Measurements from ENCODE around the gene IZUMO1. TPM values are rescaled to one million over a fixed set of nuclear protein-coding genes. Genes with fewer than 3 reads are reported as not detected.

IZUMO1 gene
- total and polyA plus RNA-seq, 2 of the 13 experiments (the other 11 are each of a cell fraction or from before 2014, with no cell fraction given): 0.07 to 0.22 TPM

DNA sequence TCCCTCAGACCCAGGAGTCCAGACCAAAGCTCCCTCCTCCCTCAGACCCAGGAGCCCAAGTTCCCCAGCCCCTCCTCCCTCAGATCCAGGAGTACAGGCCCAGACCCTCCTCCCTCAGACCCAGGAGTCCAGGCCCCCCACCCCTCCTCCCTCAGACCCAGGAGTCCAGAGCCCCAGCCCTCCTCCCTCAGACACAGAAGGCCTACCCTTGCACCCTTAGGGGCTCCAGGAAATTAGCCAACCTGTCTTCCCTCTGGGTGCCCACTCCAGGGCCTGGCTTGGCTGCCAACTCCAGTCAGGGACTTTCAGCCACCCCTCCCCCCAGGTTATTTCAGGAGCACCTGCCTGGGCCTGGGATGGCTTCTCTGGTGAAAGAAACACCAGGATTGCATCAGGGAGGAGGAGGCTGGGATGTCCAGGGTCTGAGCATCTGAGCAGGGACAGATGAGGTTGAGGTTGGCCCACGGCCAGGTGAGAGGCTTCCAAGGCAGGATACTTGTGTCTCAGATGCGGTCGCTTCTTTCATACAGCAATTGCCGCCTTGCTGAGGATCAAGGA lies 8.5 kb upstream of the IZUMO1 start, which contains the start of gene FGF21 (continued):
- TF ChIP-seq, protein P1, sequence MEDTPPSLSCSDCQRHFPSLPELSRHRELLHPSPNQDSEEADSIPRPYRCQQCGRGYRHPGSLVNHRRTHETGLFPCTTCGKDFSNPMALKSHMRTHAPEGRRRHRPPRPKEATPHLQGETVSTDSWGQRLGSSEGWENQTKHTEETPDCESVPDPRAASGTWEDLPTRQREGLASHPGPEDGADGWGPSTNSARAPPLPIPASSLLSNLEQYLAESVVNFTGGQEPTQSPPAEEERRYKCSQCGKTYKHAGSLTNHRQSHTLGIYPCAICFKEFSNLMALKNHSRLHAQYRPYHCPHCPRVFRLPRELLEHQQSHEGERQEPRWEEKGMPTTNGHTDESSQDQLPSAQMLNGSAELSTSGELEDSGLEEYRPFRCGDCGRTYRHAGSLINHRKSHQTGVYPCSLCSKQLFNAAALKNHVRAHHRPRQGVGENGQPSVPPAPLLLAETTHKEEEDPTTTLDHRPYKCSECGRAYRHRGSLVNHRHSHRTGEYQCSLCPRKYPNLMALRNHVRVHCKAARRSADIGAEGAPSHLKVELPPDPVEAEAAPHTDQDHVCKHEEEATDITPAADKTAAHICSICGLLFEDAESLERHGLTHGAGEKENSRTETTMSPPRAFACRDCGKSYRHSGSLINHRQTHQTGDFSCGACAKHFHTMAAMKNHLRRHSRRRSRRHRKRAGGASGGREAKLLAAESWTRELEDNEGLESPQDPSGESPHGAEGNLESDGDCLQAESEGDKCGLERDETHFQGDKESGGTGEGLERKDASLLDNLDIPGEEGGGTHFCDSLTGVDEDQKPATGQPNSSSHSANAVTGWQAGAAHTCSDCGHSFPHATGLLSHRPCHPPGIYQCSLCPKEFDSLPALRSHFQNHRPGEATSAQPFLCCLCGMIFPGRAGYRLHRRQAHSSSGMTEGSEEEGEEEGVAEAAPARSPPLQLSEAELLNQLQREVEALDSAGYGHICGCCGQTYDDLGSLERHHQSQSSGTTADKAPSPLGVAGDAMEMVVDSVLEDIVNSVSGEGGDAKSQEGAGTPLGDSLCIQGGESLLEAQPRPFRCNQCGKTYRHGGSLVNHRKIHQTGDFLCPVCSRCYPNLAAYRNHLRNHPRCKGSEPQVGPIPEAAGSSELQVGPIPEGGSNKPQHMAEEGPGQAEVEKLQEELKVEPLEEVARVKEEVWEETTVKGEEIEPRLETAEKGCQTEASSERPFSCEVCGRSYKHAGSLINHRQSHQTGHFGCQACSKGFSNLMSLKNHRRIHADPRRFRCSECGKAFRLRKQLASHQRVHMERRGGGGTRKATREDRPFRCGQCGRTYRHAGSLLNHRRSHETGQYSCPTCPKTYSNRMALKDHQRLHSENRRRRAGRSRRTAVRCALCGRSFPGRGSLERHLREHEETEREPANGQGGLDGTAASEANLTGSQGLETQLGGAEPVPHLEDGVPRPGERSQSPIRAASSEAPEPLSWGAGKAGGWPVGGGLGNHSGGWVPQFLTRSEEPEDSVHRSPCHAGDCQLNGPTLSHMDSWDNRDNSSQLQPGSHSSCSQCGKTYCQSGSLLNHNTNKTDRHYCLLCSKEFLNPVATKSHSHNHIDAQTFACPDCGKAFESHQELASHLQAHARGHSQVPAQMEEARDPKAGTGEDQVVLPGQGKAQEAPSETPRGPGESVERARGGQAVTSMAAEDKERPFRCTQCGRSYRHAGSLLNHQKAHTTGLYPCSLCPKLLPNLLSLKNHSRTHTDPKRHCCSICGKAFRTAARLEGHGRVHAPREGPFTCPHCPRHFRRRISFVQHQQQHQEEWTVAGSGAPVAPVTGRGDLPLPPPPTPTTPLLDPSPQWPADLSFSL (CRISPR knock-in tag; IDR thresholded peaks at IDR 0.05): no peak
- TF ChIP-seq ZFY (CRISPR knock-in tag; IDR thresholded peaks at IDR 0.05) (peak; percentile 39; the same call in 1 of the 2 replicates), FIP1L1 (IDR thresholded peaks at IDR 0.05; ENCODE audit: borderline replicate concordance, insufficient read depth, low read depth, low read length) (no peak), NPAS2 (CRISPR knock-in tag; IDR thresholded peaks at IDR 0.05; ENCODE audit: borderline replicate concordance) (no peak), TCF7L2 (IDR thresholded peaks at IDR 0.05; ENCODE audit: low read depth, low read length) (no peak), ZNF782 (CRISPR knock-in tag; IDR thresholded peaks at IDR 0.05; ENCODE audit: borderline replicate concordance) (no peak), ZNF891 (CRISPR knock-in tag; IDR thresholded peaks at IDR 0.05) (no peak), ZNF24 (IDR thresholded peaks at IDR 0.05) (no peak), ZFP36 (IDR thresholded peaks at IDR 0.05; ENCODE audit: borderline replicate concordance, low read depth, low read length, partially characterized antibody) (no peak), ZNF430 (CRISPR knock-in tag; IDR thresholded peaks at IDR 0.05) (no peak), MLLT10 (CRISPR knock-in tag; IDR thresholded peaks at IDR 0.05) (no peak), ZBTB21 (CRISPR knock-in tag; IDR thresholded peaks at IDR 0.05) (no peak), ZNF549 (CRISPR knock-in tag; IDR thresholded peaks at IDR 0.05) (no peak), GLI4 (CRISPR knock-in tag; IDR thresholded peaks at IDR 0.05; ENCODE audit: borderline replicate concordance) (no peak), AGO1 (IDR thresholded peaks at IDR 0.05; ENCODE audit: low read depth, low read length, poor library complexity, severe bottlenecking) (no peak), SCMH1 (CRISPR knock-in tag; IDR thresholded peaks at IDR 0.05; ENCODE audit: borderline replicate concordance) (no peak), HOXA5 (CRISPR knock-in tag; IDR thresholded peaks at IDR 0.05) (no peak)
- TF ChIP-seq, protein P2, sequence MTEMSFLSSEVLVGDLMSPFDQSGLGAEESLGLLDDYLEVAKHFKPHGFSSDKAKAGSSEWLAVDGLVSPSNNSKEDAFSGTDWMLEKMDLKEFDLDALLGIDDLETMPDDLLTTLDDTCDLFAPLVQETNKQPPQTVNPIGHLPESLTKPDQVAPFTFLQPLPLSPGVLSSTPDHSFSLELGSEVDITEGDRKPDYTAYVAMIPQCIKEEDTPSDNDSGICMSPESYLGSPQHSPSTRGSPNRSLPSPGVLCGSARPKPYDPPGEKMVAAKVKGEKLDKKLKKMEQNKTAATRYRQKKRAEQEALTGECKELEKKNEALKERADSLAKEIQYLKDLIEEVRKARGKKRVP (CRISPR knock-in tag; IDR thresholded peaks at IDR 0.05): peak in 1 of 2 experiments; percentile 100; a peak in 2 of 4 replicates
- TF ChIP-seq, protein P3, sequence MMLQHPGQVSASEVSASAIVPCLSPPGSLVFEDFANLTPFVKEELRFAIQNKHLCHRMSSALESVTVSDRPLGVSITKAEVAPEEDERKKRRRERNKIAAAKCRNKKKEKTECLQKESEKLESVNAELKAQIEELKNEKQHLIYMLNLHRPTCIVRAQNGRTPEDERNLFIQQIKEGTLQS (CRISPR knock-in tag; IDR thresholded peaks at IDR 0.05): no peak
- TF ChIP-seq, protein P4, sequence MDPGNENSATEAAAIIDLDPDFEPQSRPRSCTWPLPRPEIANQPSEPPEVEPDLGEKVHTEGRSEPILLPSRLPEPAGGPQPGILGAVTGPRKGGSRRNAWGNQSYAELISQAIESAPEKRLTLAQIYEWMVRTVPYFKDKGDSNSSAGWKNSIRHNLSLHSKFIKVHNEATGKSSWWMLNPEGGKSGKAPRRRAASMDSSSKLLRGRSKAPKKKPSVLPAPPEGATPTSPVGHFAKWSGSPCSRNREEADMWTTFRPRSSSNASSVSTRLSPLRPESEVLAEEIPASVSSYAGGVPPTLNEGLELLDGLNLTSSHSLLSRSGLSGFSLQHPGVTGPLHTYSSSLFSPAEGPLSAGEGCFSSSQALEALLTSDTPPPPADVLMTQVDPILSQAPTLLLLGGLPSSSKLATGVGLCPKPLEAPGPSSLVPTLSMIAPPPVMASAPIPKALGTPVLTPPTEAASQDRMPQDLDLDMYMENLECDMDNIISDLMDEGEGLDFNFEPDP (CRISPR knock-in tag; conservative IDR thresholded peaks at IDR 0.05): no peak

Measured in HepG2 (cell line).